Measurements from ENCODE around the gene GOLGA6L1.
"Not testable (repeated sequence)": the region's sequence is repeated elsewhere in the genome, so short reads cannot be mapped to it uniquely, and the experiment has no call there.

The GOLGA6L1 gene

DNA sequence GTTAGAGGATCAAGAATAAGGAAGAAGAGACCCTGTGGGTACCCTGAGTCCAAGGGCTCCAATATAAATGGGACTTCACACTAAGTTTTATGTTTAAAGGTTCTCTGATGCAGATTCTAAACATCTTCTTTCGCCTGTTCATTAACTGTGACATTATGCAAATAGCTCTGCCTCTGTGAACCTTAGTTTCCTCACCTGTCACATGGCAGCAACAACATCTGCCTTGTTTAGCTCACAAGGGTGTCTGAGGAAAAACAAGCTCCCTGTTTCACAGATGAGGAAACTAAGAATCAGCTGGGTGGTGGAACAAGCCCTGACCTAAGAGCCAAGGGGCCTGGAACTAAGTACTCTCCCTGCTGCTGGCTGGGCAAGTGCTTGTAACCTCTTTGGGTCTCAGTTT is 40.8 kb downstream of the GOLGA6L1 start:
- no peak for DNase-seq (ENCODE audit: low read depth in 1 of 2, low spot score in 1 of 2)

GRCh38 chr15:23083115-23083514 is 53.5 kb downstream of the GOLGA6L1 start:
- TF ChIP-seq REST (IDR thresholded peaks at IDR 0.05; ENCODE audit: insufficient replicate concordance, low read depth) (no peak), CTCF (IDR thresholded peaks at IDR 0.05; ENCODE audit: insufficient read depth, low read length) (no peak), GABPA (IDR thresholded peaks at IDR 0.05; ENCODE audit: low read depth) (no peak), POLR2AphosphoS5 (IDR thresholded peaks at IDR 0.05; ENCODE audit: low read depth) (no peak), SPI1 (IDR thresholded peaks at IDR 0.05; ENCODE audit: borderline replicate concordance, low read depth) (no peak)
- H3K27ac ChIP-seq (replicated peaks), result no peak overlapping the region
- H3K4me3 ChIP-seq (replicated peaks; ENCODE audit: insufficient read depth, low read length), result no peak overlapping the region
- no peak for DNase-seq (ENCODE audit: low read depth in 1 of 2, low spot score in 1 of 2)
- H3K27me3 ChIP-seq (ENCODE audit: insufficient read depth, poor library complexity, severe bottlenecking), result peaks cover 2% of the 10 kb centered on the region

More for the DNA sequence above, 40.8 kb downstream of the GOLGA6L1 start:
- Histone ChIP-seq H3K27ac (replicated peaks) (no peak overlapping the region), H3K4me3 (replicated peaks; ENCODE audit: insufficient read depth, low read length) (no peak overlapping the region), H3K27me3 (ENCODE audit: insufficient read depth, poor library complexity, severe bottlenecking) (no peaks in the 10 kb centered on the region)
- TF ChIP-seq SPI1 (IDR thresholded peaks at IDR 0.05; ENCODE audit: borderline replicate concordance, low read depth), result no peak
- TF ChIP-seq POLR2AphosphoS5 (IDR thresholded peaks at IDR 0.05; ENCODE audit: low read depth), result no peak
- TF ChIP-seq CTCF (IDR thresholded peaks at IDR 0.05; ENCODE audit: insufficient read depth, low read length), result no peak
- no peak for TF ChIP-seq GABPA (IDR thresholded peaks at IDR 0.05; ENCODE audit: low read depth)
- no peak for TF ChIP-seq REST (IDR thresholded peaks at IDR 0.05; ENCODE audit: insufficient replicate concordance, low read depth)

GRCh38 chr15:23081996-23082737 is 54.5 kb downstream of the GOLGA6L1 start:
- not testable (repeated sequence) for DNase-seq (ENCODE audit: low read depth in 1 of 2, low spot score in 1 of 2); H3K4me3 ChIP-seq (replicated peaks; ENCODE audit: insufficient read depth, low read length); H3K27me3 ChIP-seq (ENCODE audit: insufficient read depth, poor library complexity, severe bottlenecking); H3K27ac ChIP-seq (replicated peaks)

DNA sequence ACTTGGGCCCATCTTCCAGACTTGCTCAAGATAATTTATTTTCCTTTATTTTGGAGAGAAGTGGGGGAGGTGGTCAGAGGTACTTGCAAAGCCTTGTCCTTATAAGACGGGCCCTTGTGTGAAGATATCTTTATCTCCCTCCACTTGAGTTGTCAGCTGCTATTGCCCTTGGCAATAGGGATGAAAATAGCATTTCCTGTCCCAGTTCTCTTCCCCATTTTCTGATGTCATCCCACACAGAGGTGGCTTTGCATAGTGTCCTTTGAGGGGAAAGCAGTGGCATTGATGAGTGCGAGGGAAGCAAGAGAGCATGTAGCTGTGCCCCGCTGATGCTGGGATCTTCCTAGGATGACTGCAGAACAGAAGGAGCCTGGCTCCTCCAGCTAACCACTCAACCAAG is 55.4 kb downstream of the GOLGA6L1 start:
- DNase-seq (ENCODE audit: low read depth in 1 of 2, low spot score in 1 of 2), result no peak
- H3K27ac ChIP-seq (replicated peaks), result no peak overlapping the region
- TF ChIP-seq GABPA (IDR thresholded peaks at IDR 0.05; ENCODE audit: low read depth), result no peak
- TF ChIP-seq REST (IDR thresholded peaks at IDR 0.05; ENCODE audit: insufficient replicate concordance, low read depth), result no peak
- no peak for TF ChIP-seq CTCF (IDR thresholded peaks at IDR 0.05; ENCODE audit: insufficient read depth, low read length)
- no peak for TF ChIP-seq SPI1 (IDR thresholded peaks at IDR 0.05; ENCODE audit: borderline replicate concordance, low read depth)
- TF ChIP-seq POLR2AphosphoS5 (IDR thresholded peaks at IDR 0.05; ENCODE audit: low read depth), result no peak
- H3K27me3 ChIP-seq (ENCODE audit: insufficient read depth, poor library complexity, severe bottlenecking), result no peaks in the 10 kb centered on the region
- H3K4me3 ChIP-seq (replicated peaks; ENCODE audit: insufficient read depth, low read length), result no peak overlapping the region
